Activated CD4-positive, alpha-beta T cell treated with anti-CD3 and anti-CD28 coated beads, Interleukin-2, amount 50 U/mL, for 48 hours (primary cell): ENCODE data around the gene OR4M2.
"Not testable (repeated sequence)": the region's sequence is repeated elsewhere in the genome, so short reads cannot be mapped to it uniquely, and the experiment has no call there.

Source experiments
- DNase-seq, 2 experiments: peaks; one replicate each; pipeline ENCODE4 v3.0.0-alpha.2; 2020

Gene OR4M2

GRCh38 chr15:22080227-22080626 is at the start of gene OR4M2:
TSS of gene OR4M2 (plus strand) at chr15:22080527. CDS start at chr15:22080625, 98 bp downstream.
- not testable (repeated sequence) for DNase-seq

DNA sequence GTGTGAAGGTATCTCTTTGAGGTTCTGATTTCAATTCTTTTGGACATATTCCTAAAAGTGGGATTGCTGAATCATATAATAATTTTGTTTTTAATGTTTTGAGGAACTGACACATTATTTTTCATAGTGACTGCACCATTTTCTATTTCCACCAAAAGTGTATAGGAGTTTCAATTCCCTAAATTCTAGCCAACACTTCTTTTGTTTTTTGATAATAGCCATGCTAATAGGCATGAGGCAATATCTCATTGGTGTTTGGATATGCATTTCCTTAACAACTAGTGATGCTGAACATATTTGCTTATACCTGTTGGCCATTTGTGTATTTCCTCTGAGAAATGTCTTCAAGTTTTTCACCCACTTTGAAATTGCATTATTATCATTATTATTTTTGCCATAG is 11.1 kb upstream of the OR4M2 start:
- DNase-seq, result not testable (repeated sequence)

GRCh38 chr15:22081386-22081785 is 1.1 kb downstream of the OR4M2 start:
- not testable (repeated sequence) for DNase-seq

DNA sequence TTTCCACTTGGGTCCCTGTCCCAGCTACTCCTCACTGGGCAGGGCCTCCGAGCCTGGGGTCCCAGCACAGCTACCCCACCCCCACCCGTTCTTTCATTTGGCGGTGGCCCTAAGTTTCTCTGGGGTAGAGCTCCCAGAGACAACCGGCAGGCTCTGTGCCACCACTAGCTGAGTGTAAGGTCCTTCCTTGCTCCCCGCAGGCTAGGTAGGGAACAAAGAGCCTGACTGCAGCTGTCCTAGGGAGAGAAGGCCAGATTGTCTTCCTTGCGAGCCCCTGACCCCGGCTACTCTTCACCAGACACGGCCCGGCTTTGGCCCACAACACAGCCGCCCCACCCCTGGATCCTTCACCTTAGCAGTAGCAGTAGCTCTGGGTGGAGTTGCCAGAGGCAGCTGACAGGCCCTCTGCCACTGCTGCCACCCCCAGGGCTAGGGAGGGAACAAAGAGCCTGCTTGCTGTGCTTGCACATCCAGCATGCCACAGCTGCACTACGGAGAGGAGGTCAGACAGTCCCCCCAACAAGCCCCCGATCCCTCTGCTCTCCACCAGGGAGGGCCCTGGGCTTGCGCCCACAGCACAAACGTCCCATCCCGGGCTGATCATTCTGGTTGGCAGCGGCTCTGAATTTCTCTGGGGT is 18.4 kb downstream of the OR4M2 start:
- DNase-seq, result not testable (repeated sequence)

DNA sequence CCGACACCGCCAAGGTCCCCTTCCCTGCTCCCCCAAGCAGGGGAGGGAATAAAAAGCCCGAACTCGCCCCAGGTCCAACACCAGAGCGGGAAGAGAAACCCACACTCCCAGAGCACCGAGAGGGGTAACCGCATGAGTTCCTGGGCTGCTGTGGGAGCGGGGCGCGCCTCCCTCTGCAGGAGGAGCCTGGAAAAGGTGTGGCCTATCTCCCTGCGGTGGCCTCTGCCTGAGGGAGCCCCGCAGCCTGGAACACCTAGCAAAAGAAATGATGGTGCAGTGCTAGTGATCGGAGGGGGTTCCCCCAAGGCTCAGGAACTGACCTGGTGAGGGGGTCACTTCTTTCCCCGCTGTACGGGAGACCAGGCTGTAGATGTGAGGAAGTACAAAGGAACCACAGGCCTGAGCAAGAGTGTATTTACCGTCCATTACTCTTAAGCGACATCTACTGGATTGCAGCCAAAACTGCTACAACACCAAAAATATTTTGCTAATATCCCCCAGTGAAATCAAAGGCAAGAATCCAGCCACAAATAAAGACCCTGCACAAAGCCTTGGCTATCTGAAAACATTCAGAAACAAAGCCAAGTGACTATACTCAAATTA is 19.1 kb downstream of the OR4M2 start:
- not testable (repeated sequence) for DNase-seq

GRCh38 chr15:22122033-22122432 is 41.7 kb downstream of the OR4M2 start:
- not testable (repeated sequence) for DNase-seq
